HG03103 (cell line): Measurements from ENCODE around the gene ASIC2.

ENCODE experiments used
- ATAC-seq: cut with Tn5 transposase; IDR thresholded peaks from one replicate; pipeline ENCODE4 v1.9.1; 2021; ENCODE audit warnings: low read depth; ENCODE audit not compliant: unreplicated experiment

The ASIC2 gene

GRCh38 chr17:33039874-33040273, 253.2 kb downstream of the ASIC2 start:
- no peak for ATAC-seq

- no peak for ATAC-seq
These were observed 254.4 kb downstream of the ASIC2 start for GRCh38 chr17:33038740-33039139.

- ATAC-seq = no peak
These were observed 259.9 kb downstream of the ASIC2 start for GRCh38 chr17:33033176-33033575.

- ATAC-seq = no peak
These were observed 264.3 kb downstream of the ASIC2 start for GRCh38 chr17:33028778-33029177.

GRCh38 chr17:33028061-33028460, 265.0 kb downstream of the ASIC2 start:
- no peak for ATAC-seq

GRCh38 chr17:33024688-33025486, 268.2 kb downstream of the ASIC2 start:
- no peak for ATAC-seq

- no peak for ATAC-seq
These were observed 269.3 kb downstream of the ASIC2 start for GRCh38 chr17:33023790-33024189.

GRCh38 chr17:33021731-33022408, 271.2 kb downstream of the ASIC2 start:
- ATAC-seq = no peak

GRCh38 chr17:33019161-33019890, 273.8 kb downstream of the ASIC2 start:
- ATAC-seq = no peak

GRCh38 chr17:33017366-33017765, 275.7 kb downstream of the ASIC2 start:
- no peak for ATAC-seq

GRCh38 chr17:33016920-33017319, 276.2 kb downstream of the ASIC2 start:
- ATAC-seq = no peak

GRCh38 chr17:33015716-33016346, 277.3 kb downstream of the ASIC2 start:
- no peak for ATAC-seq

- ATAC-seq = no peak
These were observed 278.3 kb downstream of the ASIC2 start for GRCh38 chr17:33014751-33015150.

GRCh38 chr17:33013596-33014375, 279.3 kb downstream of the ASIC2 start:
- ATAC-seq = no peak

GRCh38 chr17:33012522-33013033, 280.5 kb downstream of the ASIC2 start:
- ATAC-seq = no peak

GRCh38 chr17:33009636-33010035, 283.5 kb downstream of the ASIC2 start:
- no peak for ATAC-seq

- no peak for ATAC-seq
These were observed 285.9 kb downstream of the ASIC2 start for GRCh38 chr17:33007186-33007585.

- ATAC-seq = no peak
These were observed 290.8 kb downstream of the ASIC2 start for GRCh38 chr17:33002246-33002645.

GRCh38 chr17:32998887-32999228, 294.2 kb downstream of the ASIC2 start:
- ATAC-seq = no peak
